ENCODE results near the gene ARL6IP1.
"Not testable (repeated sequence)": the region's sequence is repeated elsewhere in the genome, so short reads cannot be mapped to it uniquely, and the experiment has no call there.

DNA sequence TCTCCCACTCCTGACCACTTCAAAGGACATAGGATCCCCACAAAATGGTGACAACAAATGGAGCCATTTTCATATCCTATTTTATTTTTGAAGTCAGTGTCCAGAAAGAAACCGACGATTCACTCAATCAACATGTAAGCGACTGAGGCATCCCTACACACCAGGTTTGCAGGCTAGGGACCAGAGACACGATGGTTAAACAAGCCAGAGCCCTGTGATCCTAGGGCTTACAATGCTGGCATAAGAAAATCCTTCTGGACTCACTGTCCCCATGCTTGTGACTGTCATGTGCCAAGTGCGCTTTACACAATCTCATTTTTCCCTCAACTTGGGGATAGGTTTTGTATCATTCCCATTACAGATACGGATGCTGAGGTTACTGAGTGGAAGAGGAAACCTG is 20.1 kb downstream of the ARL6IP1 start:
- TF ChIP-seq, protein P1, sequence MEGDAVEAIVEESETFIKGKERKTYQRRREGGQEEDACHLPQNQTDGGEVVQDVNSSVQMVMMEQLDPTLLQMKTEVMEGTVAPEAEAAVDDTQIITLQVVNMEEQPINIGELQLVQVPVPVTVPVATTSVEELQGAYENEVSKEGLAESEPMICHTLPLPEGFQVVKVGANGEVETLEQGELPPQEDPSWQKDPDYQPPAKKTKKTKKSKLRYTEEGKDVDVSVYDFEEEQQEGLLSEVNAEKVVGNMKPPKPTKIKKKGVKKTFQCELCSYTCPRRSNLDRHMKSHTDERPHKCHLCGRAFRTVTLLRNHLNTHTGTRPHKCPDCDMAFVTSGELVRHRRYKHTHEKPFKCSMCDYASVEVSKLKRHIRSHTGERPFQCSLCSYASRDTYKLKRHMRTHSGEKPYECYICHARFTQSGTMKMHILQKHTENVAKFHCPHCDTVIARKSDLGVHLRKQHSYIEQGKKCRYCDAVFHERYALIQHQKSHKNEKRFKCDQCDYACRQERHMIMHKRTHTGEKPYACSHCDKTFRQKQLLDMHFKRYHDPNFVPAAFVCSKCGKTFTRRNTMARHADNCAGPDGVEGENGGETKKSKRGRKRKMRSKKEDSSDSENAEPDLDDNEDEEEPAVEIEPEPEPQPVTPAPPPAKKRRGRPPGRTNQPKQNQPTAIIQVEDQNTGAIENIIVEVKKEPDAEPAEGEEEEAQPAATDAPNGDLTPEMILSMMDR (IDR thresholded peaks at IDR 0.05) = not testable (repeated sequence)
- TF ChIP-seq POLR2A, EP300 (IDR thresholded peaks at IDR 0.05): not testable (repeated sequence)

Measured in upper lobe of left lung (tissue), 4 donors.